Measurements from ENCODE around the gene ENDOV. TPM values are rescaled to one million over a fixed set of nuclear protein-coding genes. Genes with fewer than 3 reads are reported as not detected.

ENDOV gene
- total and polyA plus RNA-seq, 2 donors (not counting 3 experiments of a cell fraction or from before 2014, with no cell fraction given): 20.4 to 25.9 TPM

DNA sequence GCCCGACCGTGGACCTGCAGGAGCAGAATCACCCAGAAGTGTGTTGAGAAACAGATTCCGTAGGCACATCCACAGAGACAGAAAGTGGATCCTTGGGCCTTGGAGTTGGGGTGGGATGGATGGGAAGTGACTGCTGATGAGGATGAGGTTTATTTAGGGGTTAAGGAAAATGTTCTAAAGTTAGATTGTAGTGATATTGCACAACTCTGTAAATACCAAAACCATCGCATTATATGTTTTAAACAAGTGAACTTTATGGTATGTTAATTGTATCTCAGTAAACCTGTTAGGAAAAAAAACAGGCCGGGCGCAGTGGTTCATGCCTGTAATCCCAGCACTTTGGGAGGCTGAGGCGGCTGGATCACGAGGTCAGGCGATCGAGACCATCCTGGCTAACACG lies 3.6 kb downstream of the ENDOV start:
- dilution Hi-C loops (cut with MboI; ENCODE audit: extremely low pct_ligation_motif_present, low sequenced_read_pairs) (no loop called here), intact Hi-C loops (cut with micrococcal nuclease) (no loop called here)
- peaks cover 0 to 6% of the 10 kb centered on the region in 2 experiments for H3K36me3 ChIP-seq (ENCODE audit: control insufficient read depth in 2 of 2, extremely low read depth in 1 of 2, insufficient read depth in 2 of 2, low read length in 2 of 2)
- H2AFZ ChIP-seq (ENCODE audit: low read depth, low read length): no peak overlapping the region
- H3K4me3 ChIP-seq (replicated peaks in 1 of 3; ENCODE audit: insufficient read depth in 1 of 3, low read depth in 1 of 3, low read length in 3 of 3): no peak overlapping the region
- H4K20me1 ChIP-seq (replicated peaks; ENCODE audit: control insufficient read depth, extremely low read depth, insufficient read depth, low read length): no peaks in the 10 kb centered on the region
- ChIA-PET CTCF (interaction anchor here (0.7 kb wide), 1 partner anchor 536 kb away, joined by 3 read pairs; no protein-coding TSS in a partner anchor), POLR2A (no interaction called here)
- H3K4me2 ChIP-seq (ENCODE audit: insufficient read depth, low read length): no peak overlapping the region
- H3K79me2 ChIP-seq (ENCODE audit: control insufficient read depth, insufficient read depth, low read length): peaks cover 3% of the 10 kb centered on the region
- BruUV-seq (replicated peaks): no TSS peak
- no peak overlapping the region for H3K9ac ChIP-seq (replicated peaks; ENCODE audit: extremely low read depth, insufficient read depth, low read length)
- H3K4me1 ChIP-seq (ENCODE audit: control insufficient read depth, extremely low read depth, insufficient read depth, low read length): peaks cover 11% of the 10 kb centered on the region
- peaks cover 3 to 8% of the 10 kb centered on the region in 2 experiments for H3K27me3 ChIP-seq (ENCODE audit: control insufficient read depth in 2 of 2, insufficient read depth in 2 of 2, low read length in 2 of 2)
- TF ChIP-seq EZH2 (IDR thresholded peaks at IDR 0.05; ENCODE audit: borderline replicate concordance, low read depth, low read length, severe bottlenecking): no peak
- no peak for TF ChIP-seq POLR2A (IDR thresholded peaks at IDR 0.05; ENCODE audit: low read depth, low read length)
- TF ChIP-seq MYC (IDR thresholded peaks at IDR 0.05; ENCODE audit: low read depth, low read length): no peak
- DNase-seq (ENCODE audit: low read depth, low spot score) (no peak), FAIRE-seq (no peak)
- H3K27ac ChIP-seq (ENCODE audit: insufficient read depth, low read depth, low read length): no peak overlapping the region
- no peaks in the 10 kb centered on the region for H3K9me3 ChIP-seq (replicated peaks; ENCODE audit: control insufficient read depth, insufficient read depth, low read length)
- no peaks in the 10 kb centered on the region for H3K9me1 ChIP-seq (replicated peaks; ENCODE audit: control insufficient read depth, extremely low read depth, insufficient read depth, low read length)

DNA sequence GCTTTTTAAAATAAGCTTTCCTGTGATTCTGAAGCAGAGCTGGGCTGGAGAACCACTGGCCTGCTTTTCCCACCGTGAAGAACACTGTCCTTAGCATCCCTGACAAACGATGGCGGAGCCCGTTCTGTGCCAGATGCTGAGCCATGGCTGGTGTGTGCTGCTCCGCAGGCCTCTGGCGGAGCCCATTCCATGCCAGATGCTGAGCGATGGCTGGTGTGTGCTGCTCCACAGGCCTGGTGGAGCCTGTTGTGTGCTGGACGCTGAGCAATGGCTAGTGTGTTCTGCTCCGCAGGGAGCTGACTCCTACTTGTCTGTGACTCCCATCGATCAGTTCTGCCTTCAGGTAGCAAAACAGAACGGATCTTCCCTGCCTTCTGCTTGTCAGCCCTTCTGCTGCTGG lies 4.3 kb downstream of the ENDOV start:
- H2AFZ ChIP-seq (ENCODE audit: low read depth, low read length): no peak overlapping the region
- no peak overlapping the region for H3K4me3 ChIP-seq (replicated peaks in 1 of 3; ENCODE audit: insufficient read depth in 1 of 3, low read depth in 1 of 3, low read length in 3 of 3)
- no peaks in the 10 kb centered on the region for H4K20me1 ChIP-seq (replicated peaks; ENCODE audit: control insufficient read depth, extremely low read depth, insufficient read depth, low read length)
- ChIA-PET CTCF (no interaction called here), POLR2A (interaction anchor here (0.7 kb wide), 1 partner anchor 203 kb away, joined by 3 read pairs; no protein-coding TSS in a partner anchor)
- intact Hi-C loops (cut with micrococcal nuclease): no loop called here
- H3K9ac ChIP-seq (replicated peaks; ENCODE audit: extremely low read depth, insufficient read depth, low read length): no peak overlapping the region
- dilution Hi-C loops (cut with MboI; ENCODE audit: extremely low pct_ligation_motif_present, low sequenced_read_pairs): no loop called here
- H3K4me2 ChIP-seq (ENCODE audit: insufficient read depth, low read length): no peak overlapping the region
- no peaks in the 10 kb centered on the region for H3K9me3 ChIP-seq (replicated peaks; ENCODE audit: control insufficient read depth, insufficient read depth, low read length)
- peaks cover 0 to 1% of the 10 kb centered on the region in 2 experiments for H3K27me3 ChIP-seq (ENCODE audit: control insufficient read depth in 2 of 2, insufficient read depth in 2 of 2, low read length in 2 of 2)
- FAIRE-seq: no peak
- BruUV-seq (replicated peaks): no TSS peak
- H3K79me2 ChIP-seq (ENCODE audit: control insufficient read depth, insufficient read depth, low read length): peaks cover 3% of the 10 kb centered on the region
- no peak for DNase-seq (ENCODE audit: low read depth, low spot score)
- peaks cover 9% of the 10 kb centered on the region for H3K4me1 ChIP-seq (ENCODE audit: control insufficient read depth, extremely low read depth, insufficient read depth, low read length)
- no peak for TF ChIP-seq EZH2 (IDR thresholded peaks at IDR 0.05; ENCODE audit: borderline replicate concordance, low read depth, low read length, severe bottlenecking)
- no peak for TF ChIP-seq GATA2 (IDR thresholded peaks at IDR 0.05; ENCODE audit: insufficient read depth, insufficient read length, low read depth, low read length)
- TF ChIP-seq, protein P1, sequence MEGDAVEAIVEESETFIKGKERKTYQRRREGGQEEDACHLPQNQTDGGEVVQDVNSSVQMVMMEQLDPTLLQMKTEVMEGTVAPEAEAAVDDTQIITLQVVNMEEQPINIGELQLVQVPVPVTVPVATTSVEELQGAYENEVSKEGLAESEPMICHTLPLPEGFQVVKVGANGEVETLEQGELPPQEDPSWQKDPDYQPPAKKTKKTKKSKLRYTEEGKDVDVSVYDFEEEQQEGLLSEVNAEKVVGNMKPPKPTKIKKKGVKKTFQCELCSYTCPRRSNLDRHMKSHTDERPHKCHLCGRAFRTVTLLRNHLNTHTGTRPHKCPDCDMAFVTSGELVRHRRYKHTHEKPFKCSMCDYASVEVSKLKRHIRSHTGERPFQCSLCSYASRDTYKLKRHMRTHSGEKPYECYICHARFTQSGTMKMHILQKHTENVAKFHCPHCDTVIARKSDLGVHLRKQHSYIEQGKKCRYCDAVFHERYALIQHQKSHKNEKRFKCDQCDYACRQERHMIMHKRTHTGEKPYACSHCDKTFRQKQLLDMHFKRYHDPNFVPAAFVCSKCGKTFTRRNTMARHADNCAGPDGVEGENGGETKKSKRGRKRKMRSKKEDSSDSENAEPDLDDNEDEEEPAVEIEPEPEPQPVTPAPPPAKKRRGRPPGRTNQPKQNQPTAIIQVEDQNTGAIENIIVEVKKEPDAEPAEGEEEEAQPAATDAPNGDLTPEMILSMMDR (IDR thresholded peaks at IDR 0.05; ENCODE audit: extremely low read depth in 1 of 2, insufficient read depth in 1 of 2, low read depth in 1 of 2, low read length in 2 of 2): no peak
- no peaks in the 10 kb centered on the region for H3K9me1 ChIP-seq (replicated peaks; ENCODE audit: control insufficient read depth, extremely low read depth, insufficient read depth, low read length)
- H3K36me3 ChIP-seq (ENCODE audit: control insufficient read depth in 2 of 2, extremely low read depth in 1 of 2, insufficient read depth in 2 of 2, low read length in 2 of 2): peaks cover 0 to 6% of the 10 kb centered on the region in 2 experiments
- no peak overlapping the region for H3K27ac ChIP-seq (ENCODE audit: insufficient read depth, low read depth, low read length)

All from endothelial cell of umbilical vein (primary cell).